GM12874 (cell line): ENCODE measurements around the gene RPL3.

Source experiments
- TF ChIP-seq, protein P1 (sequence below): IDR thresholded peaks from 2 replicates; pipeline ENCODE4 v1.5.1; 2011; ENCODE audit warnings: low read depth, mild to moderate bottlenecking, control low read depth, low read length, moderate library complexity; ENCODE audit not compliant: insufficient read depth

The RPL3 gene

DNA sequence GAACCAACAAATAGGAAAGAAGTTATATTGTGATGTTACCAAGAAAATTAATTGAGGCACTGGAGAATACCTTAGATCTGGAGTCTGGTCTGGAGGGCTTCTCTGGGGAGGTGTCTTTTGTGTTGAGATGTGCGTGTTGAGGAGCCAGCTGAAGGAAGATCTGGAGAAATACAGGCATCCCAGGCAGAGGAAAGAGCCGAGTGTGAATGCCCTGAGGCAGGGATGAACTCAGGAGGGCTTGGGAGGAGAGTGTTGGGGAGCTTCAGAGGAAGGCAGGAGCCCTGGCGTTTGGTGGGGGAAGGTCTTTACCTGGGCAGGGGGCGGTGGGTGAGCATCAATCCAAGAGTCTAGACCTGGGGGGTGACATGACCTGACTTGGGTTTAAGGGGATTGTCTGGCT is 43.5 kb upstream of the RPL3 start:
- TF ChIP-seq, protein P1, sequence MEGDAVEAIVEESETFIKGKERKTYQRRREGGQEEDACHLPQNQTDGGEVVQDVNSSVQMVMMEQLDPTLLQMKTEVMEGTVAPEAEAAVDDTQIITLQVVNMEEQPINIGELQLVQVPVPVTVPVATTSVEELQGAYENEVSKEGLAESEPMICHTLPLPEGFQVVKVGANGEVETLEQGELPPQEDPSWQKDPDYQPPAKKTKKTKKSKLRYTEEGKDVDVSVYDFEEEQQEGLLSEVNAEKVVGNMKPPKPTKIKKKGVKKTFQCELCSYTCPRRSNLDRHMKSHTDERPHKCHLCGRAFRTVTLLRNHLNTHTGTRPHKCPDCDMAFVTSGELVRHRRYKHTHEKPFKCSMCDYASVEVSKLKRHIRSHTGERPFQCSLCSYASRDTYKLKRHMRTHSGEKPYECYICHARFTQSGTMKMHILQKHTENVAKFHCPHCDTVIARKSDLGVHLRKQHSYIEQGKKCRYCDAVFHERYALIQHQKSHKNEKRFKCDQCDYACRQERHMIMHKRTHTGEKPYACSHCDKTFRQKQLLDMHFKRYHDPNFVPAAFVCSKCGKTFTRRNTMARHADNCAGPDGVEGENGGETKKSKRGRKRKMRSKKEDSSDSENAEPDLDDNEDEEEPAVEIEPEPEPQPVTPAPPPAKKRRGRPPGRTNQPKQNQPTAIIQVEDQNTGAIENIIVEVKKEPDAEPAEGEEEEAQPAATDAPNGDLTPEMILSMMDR: no peak

DNA sequence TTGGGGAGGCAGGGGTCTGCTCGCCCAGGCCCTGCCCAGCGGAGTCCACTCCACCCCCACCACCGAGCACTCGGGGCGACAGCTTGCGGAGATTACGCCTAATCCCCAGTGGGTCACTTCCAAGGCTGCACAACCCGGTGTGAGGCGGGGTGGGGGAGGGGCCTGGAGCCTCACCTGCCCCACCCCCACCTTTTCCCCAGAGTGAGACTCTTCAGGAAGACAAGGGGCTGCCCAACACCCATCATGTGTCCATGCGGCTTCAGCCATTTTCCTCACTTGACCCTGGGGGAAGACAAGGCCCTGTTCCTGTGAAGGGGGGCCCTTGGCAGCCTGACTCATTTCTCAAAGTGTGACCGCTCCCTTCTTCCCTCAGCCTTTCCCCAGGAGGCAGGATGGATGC is 42.8 kb upstream of the RPL3 start:
- TF ChIP-seq, protein P1: no peak

DNA sequence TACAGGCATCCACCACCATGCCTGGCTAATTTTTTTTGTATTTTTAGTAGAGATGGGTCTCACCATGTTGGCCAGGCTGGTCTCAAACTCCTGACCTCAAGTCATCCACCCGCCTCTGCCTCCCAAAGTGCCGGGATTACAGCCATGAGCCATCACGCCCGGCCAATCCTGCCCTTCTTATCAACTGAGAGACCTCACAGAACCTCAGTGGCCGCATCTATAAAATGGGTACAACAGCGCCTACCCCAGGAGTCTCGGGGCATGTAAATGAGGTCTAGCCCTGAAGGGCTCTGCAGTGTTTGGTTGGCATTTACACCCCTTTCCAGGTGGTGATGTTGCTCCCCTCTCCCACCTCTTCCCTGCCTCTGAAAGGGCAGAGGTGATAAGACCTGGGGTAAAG is 42.1 kb upstream of the RPL3 start:
- TF ChIP-seq, protein P1: 0 out of 2 replicates have a peak, but pooled peaks have one; percentile 8

DNA sequence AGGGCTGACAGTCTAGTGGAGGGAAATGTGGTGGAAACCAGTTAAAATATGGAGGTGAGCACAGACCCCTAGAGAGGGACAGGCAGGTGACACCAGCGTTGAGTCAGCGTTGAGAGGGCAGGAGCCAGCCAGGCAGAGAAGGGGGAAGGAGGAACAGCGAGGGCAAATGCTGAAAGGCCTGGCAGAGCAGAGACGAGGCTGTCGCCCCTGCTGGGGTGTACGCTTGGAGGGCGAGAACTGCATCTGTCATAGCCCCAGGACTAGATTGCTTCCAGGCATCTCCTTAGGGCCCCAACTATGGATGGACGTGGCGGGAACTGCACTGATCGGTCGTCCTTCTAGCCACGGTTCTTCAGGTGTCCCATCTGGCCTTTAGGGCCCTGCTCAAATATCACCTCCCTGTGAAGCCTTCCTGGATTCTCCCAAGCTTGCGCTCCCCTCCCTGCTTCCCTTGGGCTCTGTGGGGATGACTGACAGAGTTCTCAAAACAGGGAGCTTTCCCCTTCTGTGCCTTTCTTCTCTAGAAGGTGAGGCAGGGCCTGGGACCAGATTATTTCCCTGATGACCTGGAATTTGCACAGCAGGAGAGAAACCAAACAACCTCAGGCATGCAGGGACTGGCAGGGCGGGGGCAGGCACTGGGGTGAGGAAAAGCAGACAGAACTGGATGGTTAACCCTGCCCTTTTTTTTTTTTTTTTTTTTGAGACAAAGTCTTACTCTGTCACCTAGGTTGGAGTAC is 41.4 kb upstream of the RPL3 start:
- TF ChIP-seq, protein P1: no peak

DNA sequence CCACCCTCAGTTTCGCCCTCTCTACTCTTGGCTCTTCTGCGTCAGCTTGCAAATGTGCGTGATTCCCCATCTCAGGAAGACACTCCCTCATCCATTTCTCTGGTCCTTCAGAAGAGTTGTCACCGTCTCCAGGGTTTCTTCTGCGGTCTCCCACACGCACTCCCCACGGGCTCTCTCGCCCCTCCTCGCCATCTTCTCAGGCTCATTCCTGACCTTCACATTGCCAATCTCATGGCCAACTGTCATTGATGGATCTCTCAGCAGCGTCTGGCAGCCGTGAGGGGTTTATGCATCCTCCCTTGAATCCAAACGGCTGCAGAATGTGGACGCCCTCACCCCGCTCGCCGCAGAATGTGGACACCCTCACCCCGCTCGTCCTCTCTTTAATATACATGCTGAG is 40.8 kb upstream of the RPL3 start:
- TF ChIP-seq, protein P1: no peak

DNA sequence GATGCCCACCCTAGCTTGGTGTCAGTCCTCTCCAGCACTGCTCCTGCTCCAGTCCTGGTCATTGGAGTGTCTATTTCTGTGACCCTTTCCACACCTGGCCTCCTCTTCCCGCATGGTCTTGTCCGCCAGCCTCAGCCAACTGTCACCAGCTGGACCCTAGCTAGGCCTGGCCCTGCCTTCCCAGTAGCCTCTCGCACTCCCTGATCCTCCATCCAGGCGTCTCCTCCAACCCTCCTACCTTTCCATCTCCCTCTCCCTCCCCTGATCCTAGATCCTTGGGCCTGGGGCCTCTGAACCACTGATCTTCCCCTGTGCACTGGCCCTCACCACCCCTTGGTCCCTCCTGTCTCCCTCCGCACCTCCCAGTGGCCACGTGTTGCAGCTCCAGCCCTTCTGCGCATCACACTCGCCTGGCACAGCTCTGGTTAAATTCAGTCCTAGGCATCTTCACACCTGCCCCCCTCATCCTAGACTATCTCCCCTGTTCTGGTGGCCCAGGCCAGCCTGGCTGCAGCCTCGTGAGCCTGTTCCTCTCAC is 40.3 kb upstream of the RPL3 start:
- TF ChIP-seq, protein P1: no peak

DNA sequence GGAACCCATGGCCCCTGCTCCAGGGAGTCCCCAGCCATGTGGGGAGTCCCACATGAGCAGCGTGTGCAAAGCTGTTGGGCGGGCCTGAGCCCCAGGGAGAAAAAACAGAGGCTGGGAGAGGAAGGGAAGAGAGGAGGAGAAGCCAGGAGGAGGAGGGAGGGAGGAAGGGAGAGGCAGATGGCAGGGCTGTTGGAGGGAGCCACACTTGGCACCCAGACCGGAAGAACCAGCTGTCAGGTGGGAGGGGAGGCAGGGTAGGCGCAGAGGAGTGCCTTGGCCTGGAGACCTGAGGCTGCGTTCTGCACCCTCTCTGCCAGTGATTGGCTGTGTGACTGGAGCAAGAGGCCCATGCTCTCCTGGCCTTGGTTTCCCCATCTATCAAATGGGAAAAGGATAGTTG is 37.0 kb upstream of the RPL3 start:
- TF ChIP-seq, protein P1: no peak
